Measurements from ENCODE around the gene ARHGAP18.

The ARHGAP18 gene

GRCh38 chr6:129749749-129750120 lies 39.8 kb upstream of the ARHGAP18 start:
- peak overlapping the region in 1 of 2 donors; percentile 3 for H3K4me3 ChIP-seq (replicated peaks in 1 of 2; ENCODE audit: low read depth in 2 of 2, low read length in 2 of 2)
- TF ChIP-seq CTCF (IDR thresholded peaks at IDR 0.05; ENCODE audit: low read depth, low read length): no peak
- peak; percentile 85 to 91 for DNase-seq (ENCODE audit: low read depth in 2 of 2)

DNA sequence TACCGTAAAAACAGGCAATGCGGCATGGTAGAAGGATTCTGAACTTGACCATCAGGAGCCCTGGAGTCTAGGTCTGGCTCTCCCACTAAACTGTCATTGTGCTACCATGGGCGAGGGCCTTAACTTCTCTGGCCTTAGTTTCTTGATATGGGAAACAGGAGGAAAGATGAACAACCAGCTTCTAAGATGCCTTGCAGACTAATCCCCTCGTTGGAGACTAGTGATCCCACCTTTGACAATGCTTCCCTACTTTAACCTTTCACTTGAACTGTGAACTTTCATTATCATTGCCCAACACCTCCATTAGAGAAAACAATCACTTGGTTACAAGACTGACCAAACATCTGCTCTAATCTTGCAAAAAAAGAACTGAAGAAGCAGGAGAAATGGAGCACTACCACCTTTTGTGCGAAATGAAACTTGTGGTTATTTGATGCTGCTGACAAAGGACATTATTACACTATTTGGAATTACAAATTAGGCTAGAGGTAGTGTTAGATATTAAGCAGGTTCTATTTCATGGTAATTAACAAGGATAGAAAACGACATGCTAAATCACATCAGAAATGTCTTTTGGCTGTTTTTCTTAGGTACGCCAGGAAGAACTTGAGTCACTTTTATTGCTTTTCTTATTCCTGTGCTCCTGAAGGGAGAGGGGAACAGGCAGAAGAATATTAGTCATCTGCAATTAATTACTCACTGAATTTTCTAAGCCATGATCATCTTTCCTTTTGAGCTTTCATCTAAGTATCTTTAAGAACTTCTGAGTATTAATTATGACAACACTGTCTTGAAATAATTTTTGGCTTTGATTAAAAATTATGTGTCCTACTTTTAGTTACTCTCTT lies 39.1 kb upstream of the ARHGAP18 start:
- H3K4me3 ChIP-seq (replicated peaks in 1 of 2; ENCODE audit: low read depth in 2 of 2, low read length in 2 of 2): peak overlapping the region in 1 of 2 donors; percentile 3
- DNase-seq (ENCODE audit: low read depth in 2 of 2): peak; percentile 37 to 83
- TF ChIP-seq CTCF (IDR thresholded peaks at IDR 0.05; ENCODE audit: low read depth, low read length): no peak

GRCh38 chr6:129748212-129748900 lies 38.4 kb upstream of the ARHGAP18 start:
- peak; percentile 11 for TF ChIP-seq CTCF (IDR thresholded peaks at IDR 0.05; ENCODE audit: low read depth, low read length)
- no peak overlapping the region for H3K4me3 ChIP-seq (replicated peaks in 1 of 2; ENCODE audit: low read depth in 2 of 2, low read length in 2 of 2)
- DNase-seq (ENCODE audit: low read depth in 2 of 2): peak; percentile 50 to 77

DNA sequence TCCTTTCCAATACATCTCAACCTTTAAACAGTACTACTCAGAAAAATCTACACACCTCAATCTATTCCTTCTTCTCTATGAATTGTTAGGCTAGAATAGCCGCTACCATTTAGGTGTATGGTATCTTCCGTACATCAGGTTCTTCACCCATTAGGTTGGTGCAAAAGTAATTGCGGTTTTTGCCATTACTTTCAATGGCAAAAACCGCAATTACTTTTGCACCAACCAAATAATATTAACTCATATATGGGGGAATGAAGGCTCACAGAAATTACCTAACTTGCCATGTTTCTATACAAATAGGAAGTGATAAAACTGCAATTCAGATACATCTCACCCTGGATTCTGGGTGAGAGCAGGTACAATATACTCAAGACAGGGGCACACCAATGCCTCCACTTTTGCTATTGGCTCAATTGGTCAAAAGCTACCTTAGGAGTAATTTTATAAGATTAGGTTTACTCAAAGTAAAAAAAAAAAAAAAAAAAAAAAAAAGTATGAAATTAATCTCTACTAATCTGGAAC lies 37.7 kb upstream of the ARHGAP18 start:
- no peak for DNase-seq (ENCODE audit: low read depth in 2 of 2)

GRCh38 chr6:129744880-129745237 lies 34.9 kb upstream of the ARHGAP18 start:
- no peak for TF ChIP-seq CTCF (IDR thresholded peaks at IDR 0.05; ENCODE audit: low read depth, low read length)
- no peak overlapping the region for H3K4me3 ChIP-seq (replicated peaks in 1 of 2; ENCODE audit: low read depth in 2 of 2, low read length in 2 of 2)

More for the DNA sequence above, 37.7 kb upstream of the ARHGAP18 start:
- H3K4me3 ChIP-seq (replicated peaks in 1 of 2; ENCODE audit: low read depth in 2 of 2, low read length in 2 of 2): no peak overlapping the region
- no peak for TF ChIP-seq CTCF (IDR thresholded peaks at IDR 0.05; ENCODE audit: low read depth, low read length)

DNA sequence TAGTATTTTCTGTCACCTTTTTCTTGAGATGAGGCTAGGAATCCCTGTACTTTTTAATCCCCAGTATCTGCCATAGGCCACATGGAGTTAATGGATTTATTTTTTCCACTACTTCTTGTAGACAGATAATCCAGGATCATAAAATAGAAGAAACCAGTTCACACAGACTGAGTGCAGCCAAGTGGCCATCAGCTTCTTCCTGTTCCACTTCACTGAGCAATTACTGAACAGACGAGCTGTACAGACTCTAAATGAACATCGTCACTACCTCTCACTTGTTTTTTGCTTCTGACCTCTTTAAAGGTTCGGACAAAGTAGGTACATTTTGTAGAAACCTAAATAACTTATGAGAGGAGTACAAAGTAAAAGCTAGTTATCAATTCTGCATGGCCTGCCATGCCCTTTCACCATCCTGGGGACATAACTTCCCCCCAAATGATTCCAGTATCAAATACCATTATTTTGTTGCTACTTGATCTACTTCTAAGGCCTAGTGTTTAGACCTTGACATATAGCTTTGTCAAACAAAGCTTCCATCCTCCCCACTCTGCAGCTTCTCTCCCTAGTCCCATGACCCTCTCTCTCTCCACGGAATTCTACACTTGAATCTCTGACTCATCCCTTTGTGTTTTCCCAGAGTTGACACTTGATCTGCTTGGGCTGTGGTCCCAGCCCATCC lies 34.4 kb upstream of the ARHGAP18 start:
- TF ChIP-seq CTCF (IDR thresholded peaks at IDR 0.05; ENCODE audit: low read depth, low read length): no peak
- no peak overlapping the region for H3K4me3 ChIP-seq (replicated peaks in 1 of 2; ENCODE audit: low read depth in 2 of 2, low read length in 2 of 2)
- peak; percentile 80 to 85 for DNase-seq (ENCODE audit: low read depth in 2 of 2)

More at GRCh38 chr6:129744880-129745237, 34.9 kb upstream of the ARHGAP18 start:
- DNase-seq (ENCODE audit: low read depth in 2 of 2): no peak
